Neural progenitor cell (in vitro differentiated cells): ENCODE results near the gene ATP5MK. TPM values are rescaled to one million over a fixed set of nuclear protein-coding genes. Genes with fewer than 3 reads are reported as not detected.

Source experiments
- DNase-seq: peaks from one replicate; pipeline ENCODE4 v3.0.0-alpha.2; 2016; ENCODE audit warnings: low spot score
- H2AFZ ChIP-seq: fragments of 200-600 bp; sonication (generic); replicated peaks from 2 replicates; pipeline ENCODE4 v1.6.1; 2016; ENCODE audit warnings: antibody characterized with exemption
- H3F3A ChIP-seq: fragments of 200-600 bp; sonication (generic); 2 replicates; pipeline ENCODE4 v1.6.1; 2016; ENCODE audit warnings: antibody characterized with exemption, low read depth
- H3K27ac ChIP-seq: fragments of 200-600 bp; sonication (generic); 2 replicates; pipeline ENCODE4 v1.5.1; 2016; ENCODE audit warnings: mild to moderate bottlenecking
- H3K27me3 ChIP-seq: fragments of 200-600 bp; sonication (generic); 2 replicates; pipeline ENCODE4 v1.6.1; 2016; ENCODE audit warnings: mild to moderate bottlenecking, moderate library complexity
- H3K36me3 ChIP-seq: fragments of 200-600 bp; sonication (generic); 2 replicates; pipeline ENCODE4 v1.5.1; 2016
- H3K4me1 ChIP-seq: fragments of 200-600 bp; sonication (generic); 2 replicates; pipeline ENCODE4 v1.6.1; 2016; ENCODE audit warnings: mixed run types
- H3K4me2 ChIP-seq: fragments of 200-600 bp; sonication (generic); 2 replicates; pipeline ENCODE4 v1.6.1; 2016
- H3K4me3 ChIP-seq: fragments of 200-600 bp; sonication (generic); 2 replicates; pipeline ENCODE4 v1.5.1; 2016
- H3K79me2 ChIP-seq: fragments of 200-600 bp; sonication (generic); 2 replicates; pipeline ENCODE4 v1.6.1; 2016; ENCODE audit warnings: low read depth
- H3K9ac ChIP-seq: fragments of 200-600 bp; sonication (generic); 2 replicates; pipeline ENCODE4 v1.6.1; 2016
- H3K9me3 ChIP-seq: fragments of 200-600 bp; sonication (generic); 2 replicates; pipeline ENCODE4 v1.5.1; 2016; ENCODE audit warnings: low read depth
- H4K20me1 ChIP-seq: fragments of 200-600 bp; sonication (generic); 2 replicates; pipeline ENCODE4 v1.6.1; 2016; ENCODE audit warnings: low read depth
- H3K27ac Mint-ChIP-seq: 3 replicates; pipeline ENCODE4 v1.8.0; 2021; ENCODE audit warnings: mixed read lengths
- H3K27me3 Mint-ChIP-seq: 2 replicates; pipeline ENCODE4 v1.8.0; 2022; ENCODE audit warnings: low read depth, mild to moderate bottlenecking, inconsistent platforms, moderate library complexity, mixed read lengths; ENCODE audit not compliant: insufficient read depth
- H3K36me3 Mint-ChIP-seq: 3 replicates; pipeline ENCODE4 v1.8.0; 2021; ENCODE audit warnings: mixed read lengths
- H3K4me1 Mint-ChIP-seq: 3 replicates; pipeline ENCODE4 v1.8.0; 2021; ENCODE audit warnings: mixed read lengths
- H3K4me3 Mint-ChIP-seq: 3 replicates; pipeline ENCODE4 v1.8.0; 2021; ENCODE audit warnings: mild to moderate bottlenecking, moderate library complexity, mixed read lengths
- H3K9me3 Mint-ChIP-seq: 3 replicates; pipeline ENCODE4 v1.8.0; 2020; ENCODE audit warnings: mixed read lengths
- EZH2 ChIP-seq: fragments of 200-600 bp; sonication (generic); IDR thresholded peaks from 2 replicates; pipeline ENCODE4 v1.6.1; 2017; ENCODE audit warnings: antibody characterized with exemption, mild to moderate bottlenecking, moderate library complexity
- EZH2phosphoT487 ChIP-seq: fragments of 200-600 bp; sonication (generic); IDR thresholded peaks from 2 replicates; pipeline ENCODE4 v1.6.1; 2017; ENCODE audit warnings: antibody characterized with exemption
- total RNA-seq: library from RNA; depleted of rRNA; stranded (reverse); fragments of >200 nt; gene quantifications from 2 replicates; pipeline ENCODE4 v1.2.3, GENCODE V29; 2015; ENCODE audit warnings: low replicate concordance
- TF ChIP-seq, protein P1 (sequence below): fragments of 200-600 bp; sonication (generic); IDR thresholded peaks from 2 replicates; pipeline ENCODE4 v1.5.1; 2017; ENCODE audit warnings: antibody characterized with exemption, mild to moderate bottlenecking

Gene ATP5MK
- total RNA-seq, 1 donor from 2014 or later: 324 TPM

DNA sequence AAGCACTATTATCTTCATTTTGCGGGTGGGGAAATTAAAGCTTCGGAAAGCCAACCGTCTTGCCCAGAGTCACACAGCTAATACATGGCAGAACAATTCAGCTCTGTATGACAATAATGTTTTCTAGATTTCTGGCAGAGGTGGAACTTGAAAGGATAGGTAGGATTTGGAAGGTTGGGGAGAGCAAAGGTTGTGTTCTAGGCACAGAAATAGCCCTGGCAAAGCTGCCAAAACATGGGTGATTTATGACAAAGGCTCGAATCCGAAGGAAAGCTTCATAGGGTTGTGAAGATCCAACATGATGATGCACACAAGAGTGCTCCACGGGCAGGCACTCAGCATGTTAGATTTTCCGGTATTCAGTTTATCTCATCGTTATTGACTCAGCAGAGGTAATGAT, 19.3 kb upstream of the ATP5MK start:
- no peak overlapping the region for H2AFZ ChIP-seq
- H3K9ac ChIP-seq: no peak overlapping the region
- no peak overlapping the region for H3K4me3 Mint-ChIP-seq
- H3K27me3 Mint-ChIP-seq: no peaks in the 10 kb centered on the region
- H3K4me3 ChIP-seq: no peak overlapping the region
- no peaks in the 10 kb centered on the region for H3K9me3 ChIP-seq
- H3K27me3 ChIP-seq: no peaks in the 10 kb centered on the region
- H3F3A ChIP-seq: no peaks in the 10 kb centered on the region
- H3K36me3 ChIP-seq: peaks cover 12% of the 10 kb centered on the region
- H3K27ac ChIP-seq: no peak overlapping the region
- H3K79me2 ChIP-seq: no peaks in the 10 kb centered on the region
- DNase-seq: no peak
- H3K9me3 Mint-ChIP-seq: no peaks in the 10 kb centered on the region
- no peak overlapping the region for H3K4me2 ChIP-seq
- no peaks in the 10 kb centered on the region for H4K20me1 ChIP-seq
- H3K27ac Mint-ChIP-seq: no peak overlapping the region
- no peaks in the 10 kb centered on the region for H3K4me1 Mint-ChIP-seq
- no peak for TF ChIP-seq EZH2phosphoT487
- TF ChIP-seq, protein P1, sequence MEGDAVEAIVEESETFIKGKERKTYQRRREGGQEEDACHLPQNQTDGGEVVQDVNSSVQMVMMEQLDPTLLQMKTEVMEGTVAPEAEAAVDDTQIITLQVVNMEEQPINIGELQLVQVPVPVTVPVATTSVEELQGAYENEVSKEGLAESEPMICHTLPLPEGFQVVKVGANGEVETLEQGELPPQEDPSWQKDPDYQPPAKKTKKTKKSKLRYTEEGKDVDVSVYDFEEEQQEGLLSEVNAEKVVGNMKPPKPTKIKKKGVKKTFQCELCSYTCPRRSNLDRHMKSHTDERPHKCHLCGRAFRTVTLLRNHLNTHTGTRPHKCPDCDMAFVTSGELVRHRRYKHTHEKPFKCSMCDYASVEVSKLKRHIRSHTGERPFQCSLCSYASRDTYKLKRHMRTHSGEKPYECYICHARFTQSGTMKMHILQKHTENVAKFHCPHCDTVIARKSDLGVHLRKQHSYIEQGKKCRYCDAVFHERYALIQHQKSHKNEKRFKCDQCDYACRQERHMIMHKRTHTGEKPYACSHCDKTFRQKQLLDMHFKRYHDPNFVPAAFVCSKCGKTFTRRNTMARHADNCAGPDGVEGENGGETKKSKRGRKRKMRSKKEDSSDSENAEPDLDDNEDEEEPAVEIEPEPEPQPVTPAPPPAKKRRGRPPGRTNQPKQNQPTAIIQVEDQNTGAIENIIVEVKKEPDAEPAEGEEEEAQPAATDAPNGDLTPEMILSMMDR: no peak
- TF ChIP-seq EZH2: no peak
- no peaks in the 10 kb centered on the region for H3K4me1 ChIP-seq
- peaks cover 27% of the 10 kb centered on the region for H3K36me3 Mint-ChIP-seq

DNA sequence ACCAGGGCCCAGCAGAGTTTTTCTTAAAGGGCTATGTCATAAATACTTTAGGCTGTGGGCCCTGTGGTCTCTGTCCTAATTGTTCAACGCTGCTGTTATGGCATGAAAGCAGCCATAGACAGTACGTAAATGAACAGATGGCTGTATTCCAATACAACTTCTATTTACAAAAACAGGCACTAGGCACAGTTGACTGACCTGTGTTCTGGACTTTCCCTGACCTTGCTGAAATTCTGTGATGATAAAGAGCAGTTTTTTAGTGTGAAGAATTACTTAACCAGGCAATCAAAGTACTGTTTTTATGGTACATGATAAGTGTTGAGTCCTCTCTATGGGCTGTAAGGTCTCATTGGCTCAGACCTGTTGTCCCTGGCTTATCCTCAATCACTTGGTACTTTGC, 17.3 kb upstream of the ATP5MK start:
- no peaks in the 10 kb centered on the region for H3K4me1 ChIP-seq
- Mint-ChIP-seq H3K9me3 (no peaks in the 10 kb centered on the region), H3K27ac (no peak overlapping the region), H3K27me3 (no peaks in the 10 kb centered on the region), H3K4me1 (no peaks in the 10 kb centered on the region), H3K4me3 (no peak overlapping the region), H3K36me3 (peaks cover 29% of the 10 kb centered on the region)
- no peaks in the 10 kb centered on the region for H3K79me2 ChIP-seq
- H3K4me2 ChIP-seq: no peak overlapping the region
- H2AFZ ChIP-seq: no peak overlapping the region
- no peaks in the 10 kb centered on the region for H3K9me3 ChIP-seq
- H3F3A ChIP-seq: no peaks in the 10 kb centered on the region
- no peak for TF ChIP-seq EZH2phosphoT487
- TF ChIP-seq, protein P1: no peak
- no peak for TF ChIP-seq EZH2
- H3K27me3 ChIP-seq: no peaks in the 10 kb centered on the region
- no peak overlapping the region for H3K9ac ChIP-seq
- no peak overlapping the region for H3K27ac ChIP-seq
- DNase-seq: no peak
- peaks cover 12% of the 10 kb centered on the region for H3K36me3 ChIP-seq
- no peak overlapping the region for H3K4me3 ChIP-seq
- H4K20me1 ChIP-seq: no peaks in the 10 kb centered on the region

DNA sequence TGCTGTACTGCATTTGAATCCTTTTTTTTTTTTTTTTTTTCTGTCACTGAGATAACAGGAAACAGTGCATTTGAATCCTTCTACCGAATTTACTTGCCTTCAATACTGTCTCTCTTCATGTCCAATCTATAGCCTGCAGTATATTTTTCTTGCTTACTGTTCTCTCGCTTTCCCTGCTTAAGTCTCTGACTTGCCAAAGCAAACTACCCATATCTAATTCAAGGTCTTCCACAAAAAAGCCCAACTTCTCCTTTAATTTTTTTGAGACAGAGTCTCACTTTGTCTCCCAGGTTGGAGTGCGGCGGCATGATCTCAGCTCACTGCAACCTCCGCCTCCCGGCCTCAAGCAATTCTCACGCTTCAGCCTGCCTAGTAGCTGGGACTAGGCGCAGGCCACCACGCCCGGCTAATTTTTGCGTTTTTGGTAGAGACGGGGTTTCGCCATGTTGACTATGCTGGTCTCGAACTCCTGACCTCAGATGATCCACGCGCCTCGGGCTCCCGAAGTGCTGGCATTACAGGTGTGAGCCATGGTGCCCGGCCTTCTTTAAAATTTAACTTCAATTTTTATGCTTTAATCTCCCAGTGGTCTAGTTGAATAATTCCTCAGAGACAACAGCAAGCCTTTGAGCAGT, 1.0 kb upstream of the ATP5MK start:
- no peaks in the 10 kb centered on the region for H3K9me3 Mint-ChIP-seq
- no peak overlapping the region for H3K27ac ChIP-seq
- H3K79me2 ChIP-seq: peaks cover 68% of the 10 kb centered on the region
- H3K27me3 Mint-ChIP-seq: peaks cover 4% of the 10 kb centered on the region
- no peak overlapping the region for H2AFZ ChIP-seq
- DNase-seq: no peak
- peaks cover 29% of the 10 kb centered on the region for H3K4me1 Mint-ChIP-seq
- peak overlapping the region; percentile 97 for H3K27ac Mint-ChIP-seq
- H3K4me2 ChIP-seq: peak overlapping the region; percentile 83
- peak overlapping the region; percentile 95 for H3K4me3 Mint-ChIP-seq
- H4K20me1 ChIP-seq: no peaks in the 10 kb centered on the region
- H3K9ac ChIP-seq: peak overlapping the region; percentile 77
- TF ChIP-seq EZH2phosphoT487 (no peak), EZH2 (no peak)
- TF ChIP-seq, protein P1: no peak
- peak overlapping the region; percentile 75 for H3K4me3 ChIP-seq
- no peaks in the 10 kb centered on the region for H3K27me3 ChIP-seq
- H3K36me3 Mint-ChIP-seq: peaks cover 5% of the 10 kb centered on the region
- H3K4me1 ChIP-seq: peaks cover 23% of the 10 kb centered on the region
- peaks cover 4% of the 10 kb centered on the region for H3F3A ChIP-seq
- no peaks in the 10 kb centered on the region for H3K9me3 ChIP-seq
- H3K36me3 ChIP-seq: peaks cover 9% of the 10 kb centered on the region
